ENCODE measurements around the gene USP21. TPM values are rescaled to one million over a fixed set of nuclear protein-coding genes. Genes with fewer than 3 reads are reported as not detected.
"Not testable (repeated sequence)": the region's sequence is repeated elsewhere in the genome, so short reads cannot be mapped to it uniquely, and the experiment has no call there.

The USP21 gene, protein sequence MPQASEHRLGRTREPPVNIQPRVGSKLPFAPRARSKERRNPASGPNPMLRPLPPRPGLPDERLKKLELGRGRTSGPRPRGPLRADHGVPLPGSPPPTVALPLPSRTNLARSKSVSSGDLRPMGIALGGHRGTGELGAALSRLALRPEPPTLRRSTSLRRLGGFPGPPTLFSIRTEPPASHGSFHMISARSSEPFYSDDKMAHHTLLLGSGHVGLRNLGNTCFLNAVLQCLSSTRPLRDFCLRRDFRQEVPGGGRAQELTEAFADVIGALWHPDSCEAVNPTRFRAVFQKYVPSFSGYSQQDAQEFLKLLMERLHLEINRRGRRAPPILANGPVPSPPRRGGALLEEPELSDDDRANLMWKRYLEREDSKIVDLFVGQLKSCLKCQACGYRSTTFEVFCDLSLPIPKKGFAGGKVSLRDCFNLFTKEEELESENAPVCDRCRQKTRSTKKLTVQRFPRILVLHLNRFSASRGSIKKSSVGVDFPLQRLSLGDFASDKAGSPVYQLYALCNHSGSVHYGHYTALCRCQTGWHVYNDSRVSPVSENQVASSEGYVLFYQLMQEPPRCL
- total RNA-seq, result 10 to 100 TPM in 3 of 4 donors, 1 to 10 TPM in 1; 7.8 to 19.5 (median 12.7) TPM

GRCh38 chr1:161159087-161159912 lies at the start of gene USP21:
Gene USP21, plus strand, starts transcription at chr1:161159500. Its CDS starts 1,141 bp downstream, at chr1:161160641.
- ATAC-seq (ENCODE audit: low FRiP score) (peak; percentile 92), DNase-seq (ENCODE audit: low spot score) (peak; percentile 75)
- TF ChIP-seq CTCF (IDR thresholded peaks at IDR 0.05), result no peak

DNA sequence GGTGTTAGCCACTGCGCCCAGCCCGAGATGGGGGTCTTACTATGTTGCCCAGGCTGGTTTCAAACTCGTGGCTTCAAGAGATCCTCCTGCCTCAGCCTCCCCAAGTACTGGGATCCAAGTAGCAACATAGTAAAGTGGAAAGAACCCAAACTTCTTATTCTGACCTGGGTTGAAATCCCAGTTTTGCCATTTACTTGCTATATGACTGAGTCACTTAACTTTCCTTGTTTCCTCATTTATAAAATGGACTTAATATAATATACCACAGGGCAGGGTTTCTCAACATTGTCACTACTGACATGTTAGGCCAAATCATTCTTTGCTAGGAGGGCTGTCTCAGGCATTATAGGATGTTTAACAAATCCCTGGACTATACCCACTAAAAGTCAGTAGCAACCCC lies 48.2 kb upstream of the USP21 start:
- no peak for TF ChIP-seq CTCF (IDR thresholded peaks at IDR 0.05)
- ATAC-seq (ENCODE audit: low FRiP score), result no peak
- no peak for DNase-seq (ENCODE audit: low spot score)

DNA sequence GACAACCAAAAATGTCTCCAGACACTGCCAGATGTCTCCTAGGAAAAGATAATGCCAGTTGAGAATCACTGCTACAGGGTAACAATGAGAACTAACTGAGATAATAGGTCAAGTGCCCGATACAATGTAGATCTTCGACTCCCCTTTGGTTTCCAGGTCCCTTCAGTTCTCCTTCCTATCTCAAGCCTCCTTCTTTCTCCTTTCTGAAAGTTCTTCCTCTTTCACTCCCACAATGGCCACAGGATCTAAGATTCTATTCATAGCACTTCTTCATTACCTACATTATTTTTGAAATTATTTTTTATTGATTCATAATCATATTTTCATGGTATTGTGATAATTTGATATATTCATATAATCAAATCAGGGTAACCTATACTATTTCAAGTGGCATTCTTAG lies 47.8 kb upstream of the USP21 start:
- no peak for TF ChIP-seq CTCF (IDR thresholded peaks at IDR 0.05)
- ATAC-seq (ENCODE audit: low FRiP score) (no peak), DNase-seq (ENCODE audit: low spot score) (no peak)

GRCh38 chr1:161113915-161114314 lies 45.4 kb upstream of the USP21 start:
- no peak for TF ChIP-seq CTCF (IDR thresholded peaks at IDR 0.05)
- DNase-seq (ENCODE audit: low spot score), result no peak
- no peak for ATAC-seq (ENCODE audit: low FRiP score)

DNA sequence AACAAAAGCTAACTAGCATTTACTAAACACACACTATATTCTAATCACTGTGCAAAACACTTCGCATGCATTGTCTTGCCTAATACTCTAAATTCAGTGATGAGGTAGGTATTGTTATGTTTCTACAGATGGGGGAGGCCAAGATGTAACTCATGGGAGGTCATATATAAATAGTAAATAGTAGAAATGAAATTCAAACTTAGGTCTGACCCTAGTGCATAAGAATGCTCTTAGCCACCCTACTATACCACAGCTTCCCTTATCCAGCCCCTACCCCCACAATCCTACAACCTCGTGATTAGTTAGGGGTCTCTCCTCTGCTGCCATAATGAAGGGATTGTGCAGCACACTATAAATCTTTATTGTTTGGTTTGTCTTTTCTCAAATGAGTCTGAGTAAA lies 44.7 kb upstream of the USP21 start:
- DNase-seq (ENCODE audit: low spot score) (no peak), ATAC-seq (ENCODE audit: low FRiP score) (no peak)
- TF ChIP-seq CTCF (IDR thresholded peaks at IDR 0.05), result no peak

GRCh38 chr1:161115132-161115711 lies 44.1 kb upstream of the USP21 start:
- TF ChIP-seq CTCF (IDR thresholded peaks at IDR 0.05), result no peak
- ATAC-seq (ENCODE audit: low FRiP score) (no peak), DNase-seq (ENCODE audit: low spot score) (no peak)

- DNase-seq (ENCODE audit: low spot score); ATAC-seq (ENCODE audit: low FRiP score): not testable (repeated sequence)
Observed at GRCh38 chr1:161115961-161116360, 43.3 kb upstream of the USP21 start.

Measured in omental fat pad (tissue), 4 donors.